Pons (tissue), 1 donor: ENCODE results near the gene IGSF21.

Experiments
- DNase-seq: peaks from one replicate; pipeline ENCODE4 v3.0.0-alpha.2; 2016; ENCODE audit warnings: low spot score

The IGSF21 gene

GRCh38 chr1:18299441-18300338 lies 192.1 kb downstream of the IGSF21 start:
- DNase-seq = no peak

GRCh38 chr1:18300376-18300775 lies 192.8 kb downstream of the IGSF21 start:
- no peak for DNase-seq

- DNase-seq = no peak
These were observed 195.3 kb downstream of the IGSF21 start for GRCh38 chr1:18302788-18303413.

GRCh38 chr1:18304151-18304869 lies 196.7 kb downstream of the IGSF21 start:
- DNase-seq = no peak

GRCh38 chr1:18305182-18305795 lies 197.7 kb downstream of the IGSF21 start:
- no peak for DNase-seq

- DNase-seq = no peak
These were observed 199.8 kb downstream of the IGSF21 start for GRCh38 chr1:18307329-18307898.

- DNase-seq = no peak
These were observed 202.1 kb downstream of the IGSF21 start for GRCh38 chr1:18309552-18310155.

- no peak for DNase-seq
These were observed 205.4 kb downstream of the IGSF21 start for GRCh38 chr1:18312961-18313360.

GRCh38 chr1:18313523-18313922 lies 205.9 kb downstream of the IGSF21 start:
- DNase-seq = no peak

GRCh38 chr1:18314399-18314798 lies 206.8 kb downstream of the IGSF21 start:
- DNase-seq = no peak

- no peak for DNase-seq
These were observed 207.9 kb downstream of the IGSF21 start for GRCh38 chr1:18315449-18315848.

GRCh38 chr1:18316764-18317163 lies 209.2 kb downstream of the IGSF21 start:
- DNase-seq = no peak

GRCh38 chr1:18319099-18319498 lies 211.5 kb downstream of the IGSF21 start:
- no peak for DNase-seq

GRCh38 chr1:18320051-18320450 lies 212.5 kb downstream of the IGSF21 start:
- DNase-seq = no peak

GRCh38 chr1:18322368-18323032 lies 214.9 kb downstream of the IGSF21 start:
- no peak for DNase-seq

GRCh38 chr1:18323259-18323658 lies 215.7 kb downstream of the IGSF21 start:
- DNase-seq = no peak

- DNase-seq = no peak
These were observed 216.6 kb downstream of the IGSF21 start for GRCh38 chr1:18324246-18324645.

- DNase-seq = no peak
These were observed 217.5 kb downstream of the IGSF21 start for GRCh38 chr1:18325136-18325535.

- peak; percentile 13 for DNase-seq
These were observed 218.8 kb downstream of the IGSF21 start for GRCh38 chr1:18326211-18326897.

- DNase-seq = no peak
These were observed 220.1 kb downstream of the IGSF21 start for GRCh38 chr1:18327650-18328049.
